HTR-8/SVneo (cell line): Measurements from ENCODE around the gene COL27A1.

Source experiments
- DNase-seq: peaks from one replicate; pipeline ENCODE4 v3.0.0; 2011; ENCODE audit warnings: low spot score, mixed read lengths; ENCODE audit not compliant: insufficient read length
- FAIRE-seq: peaks from 2 replicates; lab custom pipeline; 2011; peaks lifted over from hg19 to GRCh38; lab: Jason Lieb, UNC

The COL27A1 gene

GRCh38 chr9:114236391-114237138, 81.2 kb downstream of the COL27A1 start:
- DNase-seq (no peak), FAIRE-seq (no peak)

- FAIRE-seq (no peak), DNase-seq (no peak)
These were observed 81.9 kb downstream of the COL27A1 start for GRCh38 chr9:114237247-114237646.

GRCh38 chr9:114237781-114238180, 82.4 kb downstream of the COL27A1 start:
- DNase-seq = no peak
- FAIRE-seq = no peak

- DNase-seq (no peak), FAIRE-seq (no peak)
These were observed 83.1 kb downstream of the COL27A1 start for GRCh38 chr9:114238472-114238871.

GRCh38 chr9:114238891-114239875, 83.8 kb downstream of the COL27A1 start:
- DNase-seq (no peak), FAIRE-seq (no peak)

GRCh38 chr9:114240216-114240615, 84.9 kb downstream of the COL27A1 start:
- FAIRE-seq (no peak), DNase-seq (no peak)

GRCh38 chr9:114240647-114241558, 85.6 kb downstream of the COL27A1 start:
- DNase-seq (no peak), FAIRE-seq (no peak)

GRCh38 chr9:114242837-114243236, 87.5 kb downstream of the COL27A1 start:
- DNase-seq (no peak), FAIRE-seq (no peak)

GRCh38 chr9:114243240-114243639, 87.9 kb downstream of the COL27A1 start:
- no peak for FAIRE-seq
- DNase-seq = no peak

- no peak for FAIRE-seq
These were observed 89.2 kb downstream of the COL27A1 start for GRCh38 chr9:114244570-114244969.

GRCh38 chr9:114246558-114246957, 91.2 kb downstream of the COL27A1 start:
- FAIRE-seq (no peak), DNase-seq (no peak)

More at GRCh38 chr9:114244570-114244969, 89.2 kb downstream of the COL27A1 start:
- no peak for DNase-seq

GRCh38 chr9:114247077-114247476, 91.7 kb downstream of the COL27A1 start:
- FAIRE-seq (no peak), DNase-seq (no peak)

GRCh38 chr9:114247491-114247890, 92.2 kb downstream of the COL27A1 start:
- no peak for DNase-seq
- FAIRE-seq = no peak

GRCh38 chr9:114248299-114248707, 93.0 kb downstream of the COL27A1 start:
- no peak for DNase-seq
- FAIRE-seq = no peak

- FAIRE-seq (no peak), DNase-seq (no peak)
These were observed 94.3 kb downstream of the COL27A1 start for GRCh38 chr9:114249424-114250234.

GRCh38 chr9:114250235-114250568, 94.9 kb downstream of the COL27A1 start:
- no peak for FAIRE-seq

GRCh38 chr9:114250648-114251047, 95.3 kb downstream of the COL27A1 start:
- FAIRE-seq = no peak
- DNase-seq = no peak

More at GRCh38 chr9:114250235-114250568, 94.9 kb downstream of the COL27A1 start:
- no peak for DNase-seq

GRCh38 chr9:114252394-114252793, 97.1 kb downstream of the COL27A1 start:
- FAIRE-seq (no peak), DNase-seq (no peak)

- FAIRE-seq = no peak
- DNase-seq = no peak
These were observed 101.5 kb downstream of the COL27A1 start for GRCh38 chr9:114256827-114257328.
